ENCODE data around the gene ADCY10.
"Not testable (repeated sequence)": the region's sequence is repeated elsewhere in the genome, so short reads cannot be mapped to it uniquely, and the experiment has no call there.

The ADCY10 gene

GRCh38 chr1:167913895-167914496, at the start of gene ADCY10:
ADCY10 (minus strand) TSS chr1:167914134; CDS start chr1:167905140, 8,994 bp downstream.
- DNase-seq, result no peak

GRCh38 chr1:167957710-167958109, 43.8 kb upstream of the ADCY10 start:
- no peak for DNase-seq

GRCh38 chr1:167955915-167956314, 42.0 kb upstream of the ADCY10 start:
- DNase-seq, result no peak

GRCh38 chr1:167950569-167950968, 36.6 kb upstream of the ADCY10 start:
- DNase-seq, result no peak

GRCh38 chr1:167949785-167950184, 35.9 kb upstream of the ADCY10 start:
- DNase-seq, result no peak

- DNase-seq, result no peak
Measured at GRCh38 chr1:167947733-167948132, 33.8 kb upstream of the ADCY10 start.

DNA sequence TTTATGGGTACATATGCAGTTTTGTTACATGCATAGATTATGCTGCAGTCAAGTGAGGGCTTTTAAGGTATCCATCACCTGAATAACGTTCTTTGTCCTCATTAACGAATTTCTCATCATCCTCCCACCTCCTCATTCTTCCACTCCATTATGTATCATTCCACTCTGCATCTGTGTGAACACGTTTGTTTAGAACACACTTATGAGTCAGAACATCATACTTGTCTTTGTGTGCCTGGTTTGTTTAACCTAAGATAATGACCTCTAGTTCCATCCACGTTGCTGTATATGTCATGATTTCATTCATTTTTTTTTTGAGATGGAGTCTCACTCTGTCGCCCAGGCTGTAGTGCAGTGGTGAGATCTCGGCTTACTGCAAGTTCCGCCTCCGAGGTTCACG, 29.6 kb upstream of the ADCY10 start:
- DNase-seq, result no peak

GRCh38 chr1:167940264-167940663, 26.3 kb upstream of the ADCY10 start:
- DNase-seq, result no peak

DNA sequence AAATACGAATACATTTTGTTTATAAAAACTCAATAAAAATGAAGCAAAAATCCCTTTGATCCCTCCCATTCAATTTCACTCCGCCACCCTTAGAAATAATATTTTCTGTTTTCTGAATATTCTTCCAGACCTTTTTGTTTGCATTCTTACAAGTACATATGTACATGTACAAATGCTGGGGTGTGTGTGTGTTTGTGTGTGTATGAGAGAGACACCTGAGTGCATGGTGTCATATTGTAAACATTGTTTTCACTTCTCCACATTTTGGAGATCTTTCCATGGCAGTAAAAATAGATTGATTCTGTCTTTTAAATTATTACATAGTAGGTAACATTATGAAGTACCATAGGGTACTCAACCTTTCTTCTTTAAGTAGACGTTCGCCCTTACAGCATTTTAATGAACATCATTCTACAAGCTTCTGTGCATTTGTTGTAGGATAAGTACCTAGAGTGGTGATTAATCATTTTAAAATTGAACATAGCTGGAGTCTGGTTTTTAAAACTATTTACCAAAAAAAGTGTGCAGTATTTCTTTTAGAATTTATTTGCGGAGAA, 24.2 kb upstream of the ADCY10 start:
- no peak for DNase-seq

DNA sequence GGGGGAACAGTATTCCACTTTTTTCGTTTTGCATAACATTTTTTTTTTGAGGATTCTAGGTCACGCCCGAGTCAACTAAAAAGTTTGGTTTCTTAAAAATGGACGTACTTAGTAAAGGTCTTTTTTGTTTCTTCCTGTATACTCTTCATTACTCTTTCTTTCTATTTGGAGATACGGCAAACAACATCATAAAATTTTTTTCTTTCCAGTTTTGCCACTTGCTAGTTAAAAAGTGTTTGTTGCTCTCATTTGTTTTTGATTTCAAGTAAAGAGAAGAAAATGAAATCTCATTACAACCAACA, 23.7 kb upstream of the ADCY10 start:
- DNase-seq, result no peak

DNA sequence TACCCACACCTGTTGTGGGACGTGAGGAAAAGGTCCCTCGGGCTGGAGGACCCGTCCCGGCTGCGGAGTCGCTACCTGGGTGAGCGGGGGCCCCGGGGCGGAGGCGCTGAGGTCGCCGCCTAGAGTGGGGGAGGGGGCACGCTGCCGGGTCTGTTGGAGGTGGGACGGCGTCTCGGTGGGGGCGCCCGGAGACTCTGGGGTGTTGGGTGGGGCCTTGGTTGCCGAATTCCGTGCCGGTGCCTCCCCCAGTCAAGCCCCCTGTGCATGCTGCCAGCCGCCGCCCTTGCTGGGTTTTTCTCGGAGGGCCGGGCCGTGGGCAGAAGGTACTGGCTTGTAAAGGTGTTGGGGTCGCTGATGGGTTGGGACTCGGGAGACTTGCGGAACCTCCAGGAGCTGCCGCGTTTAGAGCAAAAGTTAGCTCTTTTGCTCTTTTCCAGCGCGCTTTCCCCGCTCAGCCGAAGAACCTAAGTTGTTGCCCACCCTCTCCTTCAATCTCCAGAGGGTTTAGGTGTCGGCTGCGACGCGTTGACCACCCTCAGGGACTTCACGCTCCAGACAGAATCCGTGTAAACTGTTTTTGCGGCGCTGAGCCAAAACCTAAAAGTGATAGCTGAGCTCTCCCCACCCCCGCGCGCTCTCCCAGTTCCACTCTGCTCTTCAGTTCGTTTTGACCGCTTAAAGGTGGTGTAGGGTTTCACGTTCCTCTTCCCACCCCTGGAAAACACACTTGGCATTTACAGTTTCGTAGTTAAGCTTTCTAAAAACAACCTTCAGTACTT, 23.2 kb upstream of the ADCY10 start, which contains the start of gene MPC2:
Gene MPC2 (minus strand): TSS at position 143 of the 779 bp plus-strand sequence. CDS start 1,231 bp downstream, outside the sequence.
- DNase-seq, result peak; percentile 44 to 51

DNA sequence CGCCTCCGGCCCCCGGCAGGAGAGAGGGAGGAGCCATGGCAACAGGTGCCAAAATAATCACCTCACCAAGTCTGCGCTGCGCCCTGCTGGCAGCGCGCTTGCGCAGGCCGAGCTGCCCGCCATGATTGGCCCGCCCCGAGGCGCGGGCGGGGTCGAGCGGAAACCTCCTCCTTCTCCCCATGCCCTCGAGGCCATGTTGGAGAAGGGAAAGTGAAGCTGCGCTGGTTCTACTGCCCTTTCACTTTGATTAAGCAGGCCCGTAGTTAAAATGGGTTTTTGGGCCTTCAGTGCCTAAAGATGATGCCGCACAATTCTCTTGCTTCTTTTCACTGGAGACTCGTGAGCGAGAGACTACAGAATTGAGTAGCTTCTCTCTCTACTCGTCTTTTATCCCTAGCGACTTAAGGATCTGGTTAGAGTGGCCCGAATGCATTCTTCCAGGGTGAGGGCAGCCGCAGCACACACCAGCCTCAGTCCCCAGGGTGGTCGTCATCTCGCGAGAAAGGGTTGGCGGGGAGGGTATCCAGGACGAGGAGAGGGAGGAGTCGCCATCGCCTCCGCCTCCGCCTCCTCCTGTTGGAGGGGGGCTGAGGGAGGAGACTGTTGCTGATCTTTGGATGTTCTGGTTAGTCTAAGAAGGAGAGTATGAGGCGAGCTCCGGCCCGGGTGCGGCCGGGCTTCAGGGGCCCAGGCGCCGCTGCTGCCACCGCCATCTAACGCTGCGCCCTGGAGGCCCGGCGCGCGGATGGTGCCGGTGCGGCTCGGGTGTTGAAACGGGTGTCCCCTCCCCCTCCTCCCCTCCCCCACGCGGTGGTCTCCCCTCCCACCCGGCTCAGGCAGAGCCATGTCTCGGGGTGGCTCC, 22.4 kb upstream of the ADCY10 start, which contains the start of gene DCAF6:
Gene DCAF6 (plus strand): TSS at position 616 of the 862 bp plus-strand sequence. CDS start 229 bp downstream, at position 845.
- DNase-seq, result peak; percentile 97

GRCh38 chr1:167935216-167936067, 21.5 kb upstream of the ADCY10 start:
- no peak for DNase-seq

DNA sequence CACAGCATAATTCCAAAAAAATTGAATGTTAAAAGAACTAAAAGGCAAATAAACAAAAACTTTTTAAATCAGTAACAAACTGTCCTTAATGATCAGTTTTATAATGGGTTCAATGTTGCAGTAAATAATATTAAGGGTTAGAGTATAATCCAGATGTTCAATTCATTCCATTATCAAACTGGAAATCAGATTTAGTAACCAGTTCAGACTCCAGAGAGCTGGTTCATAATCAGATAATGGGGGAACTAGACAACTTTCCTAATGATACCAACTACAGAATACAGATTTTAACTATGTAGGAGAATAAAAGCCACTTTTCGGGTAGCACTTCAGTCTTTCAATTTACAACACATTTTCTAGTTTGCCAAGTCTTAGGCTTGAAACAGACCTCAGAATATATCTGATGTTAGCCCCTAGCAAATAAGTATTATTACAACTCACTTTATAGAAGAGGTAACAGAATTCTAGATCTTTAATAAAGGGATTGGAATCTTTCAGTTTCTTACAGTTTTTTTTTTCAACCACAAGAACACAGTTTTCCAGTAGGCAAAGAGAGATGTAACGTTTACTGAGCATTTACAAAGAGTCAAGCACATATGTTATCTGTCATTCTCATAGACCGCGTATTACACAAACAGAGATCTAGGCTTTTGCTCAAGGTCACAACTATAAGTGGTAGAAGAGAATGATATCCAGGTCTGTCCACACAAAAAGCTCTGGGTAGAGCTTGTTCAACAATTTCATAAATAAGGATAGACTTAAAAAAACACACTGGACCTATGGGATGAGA, 20.7 kb upstream of the ADCY10 start:
- DNase-seq, result no peak

- DNase-seq, result no peak
Measured at GRCh38 chr1:167933788-167934187, 19.9 kb upstream of the ADCY10 start.

- no peak for DNase-seq
Measured at GRCh38 chr1:167929725-167930124, 15.8 kb upstream of the ADCY10 start.

DNA sequence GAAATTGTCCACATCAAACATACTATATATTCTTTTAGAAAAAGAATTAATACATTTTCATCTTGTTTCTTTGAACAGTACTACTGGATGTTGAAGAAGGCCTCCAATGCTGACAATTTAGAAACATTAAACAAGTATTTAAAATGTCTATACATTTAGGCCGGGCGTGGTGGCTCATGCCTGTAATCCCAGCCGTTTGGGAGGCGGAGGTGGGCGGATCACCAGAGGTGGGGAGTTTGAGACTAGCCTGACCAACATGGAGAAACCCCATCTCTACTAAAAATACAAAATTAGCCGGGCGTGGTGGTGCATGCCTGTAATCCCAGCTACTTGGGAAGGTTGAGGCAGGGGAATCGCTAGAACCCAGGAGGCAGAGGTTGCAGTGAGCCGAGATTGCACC, 15.0 kb upstream of the ADCY10 start:
- DNase-seq, result not testable (repeated sequence)

GRCh38 chr1:167928457-167928852, 14.5 kb upstream of the ADCY10 start:
- no peak for DNase-seq

- DNase-seq, result no peak
Measured at GRCh38 chr1:167927046-167927754, 13.3 kb upstream of the ADCY10 start.

GRCh38 chr1:167926486-167926997, 12.6 kb upstream of the ADCY10 start:
- DNase-seq, result no peak
